Progenitor cell of endocrine pancreas (in vitro differentiated cells): ENCODE data around the gene SPINK2. TPM values are rescaled to one million over a fixed set of nuclear protein-coding genes. Genes with fewer than 3 reads are reported as not detected.

Experiments used
- DNase-seq: peaks from one replicate; pipeline ENCODE4 v3.0.0; 2021; ENCODE audit warnings: low spot score; ENCODE audit not compliant: unreplicated experiment
- H3K27ac Mint-ChIP-seq: 2 replicates; pipeline ENCODE4 v1.8.0; 2021; ENCODE audit warnings: mild to moderate bottlenecking, moderate library complexity, mixed read lengths
- H3K27me3 Mint-ChIP-seq: 2 replicates; pipeline ENCODE4 v1.8.0; 2021; ENCODE audit warnings: mixed read lengths
- H3K36me3 Mint-ChIP-seq: 2 replicates; pipeline ENCODE4 v1.8.0; 2022; ENCODE audit warnings: mixed read lengths; ENCODE audit not compliant: insufficient read depth
- H3K4me1 Mint-ChIP-seq: 2 replicates; pipeline ENCODE4 v1.8.0; 2021; ENCODE audit warnings: low read depth, mixed read lengths
- H3K4me3 Mint-ChIP-seq: 2 replicates; pipeline ENCODE4 v1.8.0; 2021; ENCODE audit warnings: low read depth, mild to moderate bottlenecking, moderate library complexity, mixed read lengths
- H3K9me3 Mint-ChIP-seq: 2 replicates; pipeline ENCODE4 v1.8.0; 2021; ENCODE audit warnings: low read depth, mixed read lengths
- total RNA-seq: library from RNA; stranded (reverse); gene quantifications from 2 replicates; pipeline ENCODE4 v1.2.1, GENCODE V29; 2021
- TF ChIP-seq, protein P1 (sequence below): fragments of 200-600 bp; sonication (generic); IDR thresholded peaks from one replicate; pipeline ENCODE4 v1.5.0; 2021; ENCODE audit warnings: antibody characterized with exemption, mild to moderate bottlenecking; ENCODE audit not compliant: unreplicated experiment

Gene SPINK2
- total RNA-seq, 1 donor from 2014 or later: not detected

DNA sequence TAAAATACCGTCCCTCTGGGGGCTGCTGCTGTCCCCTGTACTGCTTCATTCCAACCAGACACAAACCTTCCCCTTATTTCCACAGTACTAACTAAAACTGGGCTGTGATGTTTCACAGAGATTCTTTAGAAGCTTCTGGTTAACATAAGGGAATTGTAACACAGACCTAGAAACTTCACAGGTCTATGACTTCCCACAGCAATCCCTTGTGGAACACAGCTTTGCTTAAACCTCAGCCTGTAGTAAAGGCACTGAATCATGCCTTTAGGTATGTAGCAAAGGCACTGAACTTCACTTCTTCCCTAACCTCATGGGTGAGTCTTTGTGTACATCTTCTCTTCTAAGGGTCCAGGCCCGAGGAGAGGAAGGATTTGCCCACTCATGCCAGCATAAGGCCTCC lies 49.4 kb downstream of the SPINK2 start:
- H3K36me3 Mint-ChIP-seq: no peaks in the 10 kb centered on the region
- DNase-seq: no peak
- no peak overlapping the region for H3K4me3 Mint-ChIP-seq
- peaks cover 1% of the 10 kb centered on the region for H3K4me1 Mint-ChIP-seq
- no peaks in the 10 kb centered on the region for H3K27me3 Mint-ChIP-seq
- no peak overlapping the region for H3K27ac Mint-ChIP-seq
- TF ChIP-seq, protein P1, sequence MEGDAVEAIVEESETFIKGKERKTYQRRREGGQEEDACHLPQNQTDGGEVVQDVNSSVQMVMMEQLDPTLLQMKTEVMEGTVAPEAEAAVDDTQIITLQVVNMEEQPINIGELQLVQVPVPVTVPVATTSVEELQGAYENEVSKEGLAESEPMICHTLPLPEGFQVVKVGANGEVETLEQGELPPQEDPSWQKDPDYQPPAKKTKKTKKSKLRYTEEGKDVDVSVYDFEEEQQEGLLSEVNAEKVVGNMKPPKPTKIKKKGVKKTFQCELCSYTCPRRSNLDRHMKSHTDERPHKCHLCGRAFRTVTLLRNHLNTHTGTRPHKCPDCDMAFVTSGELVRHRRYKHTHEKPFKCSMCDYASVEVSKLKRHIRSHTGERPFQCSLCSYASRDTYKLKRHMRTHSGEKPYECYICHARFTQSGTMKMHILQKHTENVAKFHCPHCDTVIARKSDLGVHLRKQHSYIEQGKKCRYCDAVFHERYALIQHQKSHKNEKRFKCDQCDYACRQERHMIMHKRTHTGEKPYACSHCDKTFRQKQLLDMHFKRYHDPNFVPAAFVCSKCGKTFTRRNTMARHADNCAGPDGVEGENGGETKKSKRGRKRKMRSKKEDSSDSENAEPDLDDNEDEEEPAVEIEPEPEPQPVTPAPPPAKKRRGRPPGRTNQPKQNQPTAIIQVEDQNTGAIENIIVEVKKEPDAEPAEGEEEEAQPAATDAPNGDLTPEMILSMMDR: no peak
- H3K9me3 Mint-ChIP-seq: no peaks in the 10 kb centered on the region

DNA sequence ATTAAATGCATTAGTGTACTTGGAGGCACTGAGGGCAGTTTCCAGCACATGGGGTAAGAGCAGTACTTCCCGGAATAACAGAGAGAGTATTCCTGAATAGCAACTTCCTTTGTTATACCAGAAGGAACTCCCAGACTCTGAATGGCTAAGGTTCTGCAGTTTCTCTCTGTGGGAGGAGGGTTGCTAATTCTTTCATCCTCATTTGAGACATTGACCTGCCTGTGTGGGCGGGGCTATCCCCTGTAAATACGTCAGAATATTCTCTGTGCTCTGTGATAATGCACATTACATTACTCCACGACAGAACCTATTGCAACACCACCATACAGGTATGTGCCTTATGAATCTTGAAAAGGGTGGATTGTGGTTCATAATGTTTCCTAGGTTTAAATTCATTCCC lies 52.7 kb downstream of the SPINK2 start:
- Mint-ChIP-seq H3K27me3 (no peaks in the 10 kb centered on the region), H3K9me3 (no peaks in the 10 kb centered on the region), H3K4me3 (no peak overlapping the region), H3K27ac (no peak overlapping the region), H3K4me1 (no peaks in the 10 kb centered on the region), H3K36me3 (no peaks in the 10 kb centered on the region)
- TF ChIP-seq, protein P1: no peak
- DNase-seq: no peak

DNA sequence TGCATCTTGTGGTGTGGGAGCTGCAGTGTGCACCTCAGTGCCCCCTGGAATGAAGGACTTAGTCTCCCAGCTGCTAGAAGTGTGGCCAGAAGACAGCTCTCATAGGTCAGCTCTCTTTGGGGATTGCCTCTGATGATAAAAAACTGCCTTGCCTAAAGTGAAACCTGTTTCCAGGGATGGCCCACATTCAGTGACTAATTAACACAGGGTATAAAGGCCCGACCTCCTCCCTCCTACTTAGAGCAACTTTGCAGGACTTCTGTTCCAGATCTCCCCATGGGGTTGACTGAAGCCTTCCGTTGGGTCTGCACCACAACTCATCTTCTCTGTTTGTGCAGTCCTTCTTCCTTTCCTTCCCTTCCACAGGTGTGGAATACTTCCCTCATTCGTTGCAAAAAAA lies 53.2 kb downstream of the SPINK2 start:
- no peak overlapping the region for H3K4me3 Mint-ChIP-seq
- no peaks in the 10 kb centered on the region for H3K36me3 Mint-ChIP-seq
- TF ChIP-seq, protein P1: no peak
- H3K27me3 Mint-ChIP-seq: no peaks in the 10 kb centered on the region
- no peak for DNase-seq
- no peaks in the 10 kb centered on the region for H3K9me3 Mint-ChIP-seq
- no peaks in the 10 kb centered on the region for H3K4me1 Mint-ChIP-seq
- no peak overlapping the region for H3K27ac Mint-ChIP-seq

DNA sequence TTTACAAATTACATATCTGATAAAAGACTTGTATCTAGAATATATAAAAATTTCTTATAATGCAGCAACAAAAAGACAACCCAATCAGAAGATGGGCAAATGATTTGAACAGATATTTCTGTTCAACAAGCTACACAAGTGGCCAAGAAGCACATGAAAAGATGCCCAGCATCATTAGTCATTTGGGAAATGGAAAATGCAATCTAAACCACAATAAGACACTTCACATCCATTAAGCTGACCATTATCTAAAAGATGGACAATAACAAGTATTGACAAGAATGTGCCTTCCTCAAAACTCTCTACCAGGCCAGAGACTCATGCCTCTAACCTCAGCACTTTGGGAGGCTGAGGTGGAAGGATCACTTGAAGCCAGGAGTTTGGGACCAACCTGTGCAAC lies 53.9 kb downstream of the SPINK2 start:
- Mint-ChIP-seq H3K9me3 (no peaks in the 10 kb centered on the region), H3K27ac (no peak overlapping the region), H3K27me3 (peaks cover under 1% of the 10 kb centered on the region), H3K36me3 (no peaks in the 10 kb centered on the region), H3K4me1 (no peaks in the 10 kb centered on the region), H3K4me3 (no peak overlapping the region)
- DNase-seq: no peak
- TF ChIP-seq, protein P1: no peak

DNA sequence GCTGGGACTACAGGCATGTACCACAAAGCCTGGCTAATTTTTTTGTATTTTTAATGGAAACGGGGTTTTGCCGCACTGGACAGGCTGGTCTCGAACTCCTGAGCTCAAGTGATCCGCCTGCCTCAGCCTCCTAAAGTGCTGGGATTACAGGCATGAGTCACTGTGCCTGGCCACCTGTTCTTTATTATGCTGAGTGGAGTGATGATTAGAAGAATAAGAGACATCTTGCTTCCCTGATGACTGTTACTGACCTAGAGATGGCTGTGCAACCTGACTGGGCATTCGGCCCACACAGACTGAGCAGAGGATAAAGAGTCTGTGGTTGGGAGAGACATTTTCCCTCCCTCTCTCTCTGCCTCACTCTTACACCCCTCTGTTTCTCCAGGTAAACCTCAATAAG lies 56.7 kb downstream of the SPINK2 start:
- TF ChIP-seq, protein P1: no peak
- Mint-ChIP-seq H3K4me3 (no peak overlapping the region), H3K4me1 (no peaks in the 10 kb centered on the region), H3K36me3 (no peaks in the 10 kb centered on the region), H3K9me3 (no peaks in the 10 kb centered on the region), H3K27ac (no peak overlapping the region), H3K27me3 (peaks cover 14% of the 10 kb centered on the region)
- DNase-seq: no peak
